HEK293 (cell line): ENCODE measurements around the gene USF1.
A peak's percentile ranks its signal among the peaks of the same experiment; 100 is the strongest.

Experiments used
- CTCF ChIA-PET: fragments of 350-600 bp; formaldehyde crosslinking; extraction: SDS; loops from one replicate; lab custom pipeline; 2021; ENCODE audit warnings: antibody characterized with exemption; lab: Yijun Ruan, JAX
- POLR2A ChIA-PET: fragments of 300-600 bp; formaldehyde crosslinking; extraction: SDS; loops from one replicate; lab custom pipeline; 2020; ENCODE audit warnings: antibody characterized with exemption, inconsistent platforms; lab: Yijun Ruan, JAX
- H3K27ac ChIP-seq: fragments of 200-500 bp; sonication (Bioruptor generic); 2 replicates; pipeline ENCODE4 v1.5.1; 2014; ENCODE audit warnings: low read depth, low read length, control low read depth, inconsistent platforms; ENCODE audit errors: extremely low read depth
- H3K36me3 ChIP-seq, 2 experiments: fragments of 200-500 bp in 1 of 2; sonication (Bioruptor generic) in 1 of 2; 1 replicate in 1 of 2; 2 replicates in 1 of 2; pipeline ENCODE4 v1.5.1; 2014 to 2017; ENCODE audit warnings: inconsistent platforms in 2 of 2, low read length in 2 of 2; ENCODE audit not compliant: control insufficient read depth in 2 of 2, insufficient read depth in 1 of 2
- H3K4me1 ChIP-seq: fragments of 200-500 bp; sonication (Bioruptor generic); 2 replicates; pipeline ENCODE4 v1.5.1; 2014; ENCODE audit warnings: mild to moderate bottlenecking, low read length, inconsistent platforms; ENCODE audit not compliant: control insufficient read depth, insufficient read depth
- H3K4me3 ChIP-seq: 2 replicates; pipeline ENCODE4 v1.5.1; 2011; ENCODE audit warnings: low read depth, mild to moderate bottlenecking, control low read depth, low read length, moderate library complexity
- H3K9me3 ChIP-seq: fragments of 200-500 bp; sonication (Bioruptor generic); 2 replicates; pipeline ENCODE4 v1.5.1; 2014; ENCODE audit warnings: low read depth, low read length, inconsistent platforms; ENCODE audit not compliant: control insufficient read depth, insufficient read depth
- ATF2 ChIP-seq: fragments of 450-650 bp; formaldehyde crosslinking; IDR thresholded peaks from 2 replicates; pipeline ENCODE4 v1.5.1; 2016; ENCODE audit warnings: missing biosample characterization, missing genetic modification characterization, low read depth
- GFI1B ChIP-seq: fragments of 450-650 bp; formaldehyde crosslinking; IDR thresholded peaks from 2 replicates; pipeline ENCODE4 v1.5.1; 2016; ENCODE audit warnings: missing biosample characterization, missing genetic modification characterization
- HOXC10 ChIP-seq: sonication (generic); formaldehyde crosslinking; IDR thresholded peaks from 2 replicates; pipeline ENCODE4 v1.8.1; 2023; ENCODE audit warnings: mild to moderate bottlenecking, missing genetic modification reagents
- HOXD13 ChIP-seq: sonication (generic); formaldehyde crosslinking; IDR thresholded peaks from 2 replicates; pipeline ENCODE4 v1.8.0; 2022; ENCODE audit warnings: missing genetic modification reagents, borderline replicate concordance
- KLF8 ChIP-seq: fragments of 450-650 bp; formaldehyde crosslinking; IDR thresholded peaks from 2 replicates; pipeline ENCODE4 v1.5.1; 2016; ENCODE audit warnings: missing biosample characterization, missing genetic modification characterization
- TRIM28 ChIP-seq: IDR thresholded peaks from 2 replicates; pipeline ENCODE4 v1.6.1; 2011; ENCODE audit warnings: low read length, control low read depth, borderline replicate concordance
- TSHZ1 ChIP-seq: fragments of 450-650 bp; formaldehyde crosslinking; IDR thresholded peaks from 2 replicates; pipeline ENCODE4 v1.5.1; 2016; ENCODE audit warnings: missing biosample characterization, missing genetic modification characterization, borderline replicate concordance
- YY1 ChIP-seq: fragments of 450-650 bp; formaldehyde crosslinking; IDR thresholded peaks from 2 replicates; pipeline ENCODE4 v1.5.1; 2018; ENCODE audit warnings: missing biosample characterization, missing genetic modification characterization
- ZBTB10 ChIP-seq: fragments of 450-650 bp; formaldehyde crosslinking; IDR thresholded peaks from 2 replicates; pipeline ENCODE4 v1.5.1; 2016; ENCODE audit warnings: missing biosample characterization, missing genetic modification characterization
- ZBTB44 ChIP-seq: fragments of 450-650 bp; IDR thresholded peaks from 2 replicates; pipeline ENCODE4 v1.5.1; 2018; ENCODE audit warnings: missing biosample characterization, mild to moderate bottlenecking, missing genetic modification characterization
- ZBTB48 ChIP-seq: fragments of 450-650 bp; formaldehyde crosslinking; IDR thresholded peaks from 2 replicates; pipeline ENCODE4 v1.5.1; 2016; ENCODE audit warnings: missing biosample characterization, missing genetic modification characterization
- ZNF10 ChIP-seq: fragments of 450-650 bp; formaldehyde crosslinking; IDR thresholded peaks from 2 replicates; pipeline ENCODE4 v1.5.1; 2017; ENCODE audit warnings: missing biosample characterization, missing genetic modification characterization
- ZNF266 ChIP-seq: fragments of 450-650 bp; formaldehyde crosslinking; IDR thresholded peaks from 2 replicates; pipeline ENCODE4 v1.5.1; 2016; ENCODE audit warnings: missing biosample characterization, missing genetic modification characterization, low read depth
- ZNF335 ChIP-seq: fragments of 450-650 bp; formaldehyde crosslinking; conservative IDR thresholded peaks from 2 replicates; pipeline ENCODE4 v1.5.1; 2016; ENCODE audit warnings: missing biosample characterization, missing genetic modification characterization
- ZNF350 ChIP-seq: fragments of 450-650 bp; formaldehyde crosslinking; IDR thresholded peaks from 2 replicates; pipeline ENCODE4 v1.5.0; 2017; ENCODE audit warnings: missing biosample characterization, mild to moderate bottlenecking, missing genetic modification characterization
- ZNF354C ChIP-seq: fragments of 450-650 bp; formaldehyde crosslinking; IDR thresholded peaks from 2 replicates; pipeline ENCODE4 v1.5.1; 2016; ENCODE audit warnings: missing biosample characterization, missing genetic modification characterization, low read depth, borderline replicate concordance
- ZNF391 ChIP-seq: fragments of 450-650 bp; formaldehyde crosslinking; IDR thresholded peaks from 2 replicates; pipeline ENCODE4 v1.5.1; 2016; ENCODE audit warnings: low read depth, missing biosample characterization, missing genetic modification characterization, borderline replicate concordance
- ZNF501 ChIP-seq: fragments of 450-650 bp; formaldehyde crosslinking; IDR thresholded peaks from 2 replicates; pipeline ENCODE4 v1.5.1; 2016; ENCODE audit warnings: missing biosample characterization, missing genetic modification characterization
- ZNF600 ChIP-seq: fragments of 450-650 bp; formaldehyde crosslinking; IDR thresholded peaks from 2 replicates; pipeline ENCODE4 v1.5.1; 2016; ENCODE audit warnings: missing biosample characterization, missing genetic modification characterization
- ZNF623 ChIP-seq: fragments of 450-650 bp; formaldehyde crosslinking; IDR thresholded peaks from 2 replicates; pipeline ENCODE4 v1.5.1; 2016; ENCODE audit warnings: missing biosample characterization, missing genetic modification characterization
- ZNF645 ChIP-seq: fragments of 450-650 bp; formaldehyde crosslinking; IDR thresholded peaks from 2 replicates; pipeline ENCODE4; 2016; ENCODE audit warnings: missing biosample characterization, missing genetic modification characterization
- ZNF658 ChIP-seq: fragments of 450-650 bp; formaldehyde crosslinking; IDR thresholded peaks from 2 replicates; pipeline ENCODE4; 2016; ENCODE audit warnings: missing biosample characterization, missing genetic modification characterization

The USF1 gene

GRCh38 chr1:161083748-161084596 lies 38.2 kb upstream of the USF1 start:
- CTCF ChIA-PET = interaction anchor here (0.5 to 2.0 kb wide), 7 partner anchors 13 to 132 kb away, joined by 3 to 6 read pairs (median 3); no protein-coding TSS in a partner anchor
- TF ChIP-seq ZNF266 = no peak
- no peak for TF ChIP-seq ZBTB44 (tag by site-specific recombination)
- no peak for TF ChIP-seq ZBTB48
- 0 out of 2 replicates have a peak, but pooled peaks have one; percentile 3 for TF ChIP-seq ZNF600 (tag by site-specific recombination)
- no peak for TF ChIP-seq ZNF623
- no peak for TF ChIP-seq YY1
- TF ChIP-seq ZNF354C (tag by site-specific recombination) = no peak
- TF ChIP-seq, all 188 proteins: peak for 1
- POLR2A ChIA-PET = interaction anchor here (0.7 to 1.6 kb wide), 3 partner anchors 36 to 63 kb away, joined by 3 to 5 read pairs (median 3); partner anchors contain the start of gene F11R
- H3K27ac ChIP-seq = no peak overlapping the region
- H3K9me3 ChIP-seq = no peaks in the 10 kb centered on the region
- no peaks in the 10 kb centered on the region; the same call in 1 of the 2 replicates for H3K4me1 ChIP-seq
- H3K4me3 ChIP-seq = no peak overlapping the region
- no peaks in the 10 kb centered on the region for H3K36me3 ChIP-seq

- POLR2A ChIA-PET = interaction anchor here (0.6 to 1.0 kb wide), 3 partner anchors 14 to 62 kb away, joined by 3 to 8 read pairs (median 3); partner anchors contain the start of gene F11R
- no peaks in the 10 kb centered on the region; the same call in 1 of the 2 replicates for H3K4me1 ChIP-seq
- H3K27ac ChIP-seq = peak overlapping the region; percentile 18; the same call in 1 of the 2 replicates
- CTCF ChIA-PET = interaction anchor here (0.8 to 2.0 kb wide), 3 partner anchors 14 to 131 kb away, joined by 4 to 7 read pairs (median 6); no protein-coding TSS in a partner anchor
- no peak overlapping the region for H3K4me3 ChIP-seq
- no peaks in the 10 kb centered on the region for H3K9me3 ChIP-seq
- H3K36me3 ChIP-seq = no peaks in the 10 kb centered on the region
- no peak for TF ChIP-seq TSHZ1 (tag by site-specific recombination)
- TF ChIP-seq ZNF658 = no peak
- TF ChIP-seq KLF8 (tag by site-specific recombination) = no peak
- TF ChIP-seq ZNF335 (tag by site-specific recombination) = peak; percentile 90
- peak; percentile 75; the same call in 1 of the 2 replicates for TF ChIP-seq TRIM28
- TF ChIP-seq ZBTB10 = no peak
- no peak for TF ChIP-seq HOXC10
- no peak for TF ChIP-seq HOXD13 (CRISPR knock-in tag)
- TF ChIP-seq ZNF600 (tag by site-specific recombination) = peak; percentile 84
- no peak for TF ChIP-seq ZNF501
- no peak for TF ChIP-seq ZNF645 (tag by site-specific recombination)
- no peak for TF ChIP-seq ZNF10 (tag by site-specific recombination)
- TF ChIP-seq ATF2 (tag by site-specific recombination) = peak; percentile 97
- no peak for TF ChIP-seq ZNF350
- TF ChIP-seq GFI1B (tag by site-specific recombination) = no peak
- TF ChIP-seq ZNF391 = no peak
Measured at GRCh38 chr1:161082996-161083747, 37.4 kb upstream of the USF1 start.
